HG02885 (cell line): ENCODE data around the gene GTSE1.

Source experiments
- ATAC-seq: cut with Tn5 transposase; IDR thresholded peaks from one replicate; pipeline ENCODE4 v1.9.1; 2021; ENCODE audit warnings: mild to moderate bottlenecking; ENCODE audit not compliant: unreplicated experiment, poor library complexity

The GTSE1 gene

DNA sequence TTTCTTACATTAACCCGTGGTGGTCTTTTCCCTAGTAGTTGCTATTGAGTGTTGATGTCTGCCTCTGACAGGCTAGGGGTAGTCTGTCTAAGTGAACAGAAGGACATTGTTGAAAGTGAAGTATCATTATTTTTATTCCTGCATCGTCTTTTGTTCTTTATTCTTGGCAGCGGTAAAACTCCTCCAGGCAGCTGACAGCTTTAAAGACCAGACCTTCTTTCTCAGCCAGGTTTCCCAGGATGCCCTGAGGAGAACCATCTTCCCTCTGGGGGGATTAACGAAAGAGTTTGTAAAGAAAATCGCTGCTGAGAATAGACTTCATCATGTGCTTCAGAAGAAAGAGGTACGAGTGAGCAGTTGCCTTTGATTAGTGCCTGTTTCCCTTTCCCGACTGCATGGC is 53.5 kb downstream of the GTSE1 start:
- no peak for ATAC-seq

DNA sequence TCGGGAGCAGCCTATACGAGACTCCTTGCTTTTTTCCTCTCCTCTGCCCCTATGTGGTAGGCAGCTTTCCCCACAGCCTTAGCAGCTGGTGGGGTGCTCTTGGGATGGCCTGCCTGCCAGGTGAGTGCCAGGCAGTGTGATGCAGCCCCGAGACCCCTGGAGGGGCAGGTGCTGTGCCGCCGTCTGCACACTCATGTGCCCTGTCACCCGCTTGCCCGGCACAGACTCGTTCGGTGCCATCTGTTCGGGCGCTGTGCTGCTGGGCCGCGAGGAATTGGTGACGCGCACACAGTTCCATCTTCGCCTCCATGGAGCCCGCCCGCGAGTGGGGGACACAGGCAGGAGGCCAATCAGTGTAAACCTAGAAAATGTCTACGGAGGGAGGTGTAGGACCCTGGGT is 54.0 kb downstream of the GTSE1 start:
- ATAC-seq, result no peak

DNA sequence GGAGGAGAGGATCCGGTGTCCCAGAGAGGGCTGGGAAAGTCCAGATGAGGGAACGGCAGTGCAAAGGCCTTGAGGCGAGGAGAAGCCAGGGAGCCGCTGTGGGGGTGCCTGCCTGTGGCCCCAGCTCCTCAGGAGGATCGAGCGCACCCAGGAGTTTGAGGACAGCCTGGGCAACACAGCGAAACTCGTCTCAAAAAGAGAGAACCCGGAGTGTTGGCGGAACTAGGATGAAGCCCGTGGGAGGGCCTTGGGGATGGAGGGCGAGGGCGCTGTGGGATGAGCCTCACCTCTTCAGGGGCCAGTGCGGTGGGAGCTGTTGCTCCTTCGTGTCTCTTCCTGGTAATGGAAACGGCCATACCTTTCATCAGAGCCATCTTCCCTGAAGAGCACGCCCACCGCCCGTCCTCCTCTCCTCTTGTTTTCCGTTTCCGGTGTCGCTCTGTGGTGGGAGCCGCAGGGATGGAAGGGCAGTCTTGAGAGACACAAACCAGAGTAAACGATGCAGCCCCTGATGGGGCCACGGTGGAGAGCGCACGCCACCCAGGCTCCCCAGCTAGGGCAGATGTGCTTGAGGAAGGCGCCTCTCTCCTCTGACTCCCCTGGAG is 54.6 kb downstream of the GTSE1 start:
- no peak for ATAC-seq

DNA sequence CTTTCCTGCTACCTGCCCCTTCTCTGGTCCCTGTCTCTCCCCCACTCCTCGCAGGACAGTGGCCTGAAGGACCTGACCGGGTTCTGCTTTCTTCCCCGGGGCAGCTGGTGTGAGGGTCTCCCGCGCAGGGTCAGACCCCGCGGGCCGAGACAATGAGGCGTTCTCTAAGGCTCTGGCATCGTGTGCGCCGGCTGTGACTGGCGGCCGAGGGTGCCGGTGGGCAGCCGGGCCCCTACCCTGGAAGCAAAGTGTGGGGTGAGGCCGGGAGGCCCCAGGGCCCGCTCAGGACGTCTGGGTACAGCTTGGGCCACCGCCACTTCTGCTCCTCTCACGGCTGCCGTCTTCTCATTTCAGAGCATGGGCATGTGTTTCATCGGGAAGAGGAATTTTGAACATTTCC is 55.1 kb downstream of the GTSE1 start:
- no peak for ATAC-seq

DNA sequence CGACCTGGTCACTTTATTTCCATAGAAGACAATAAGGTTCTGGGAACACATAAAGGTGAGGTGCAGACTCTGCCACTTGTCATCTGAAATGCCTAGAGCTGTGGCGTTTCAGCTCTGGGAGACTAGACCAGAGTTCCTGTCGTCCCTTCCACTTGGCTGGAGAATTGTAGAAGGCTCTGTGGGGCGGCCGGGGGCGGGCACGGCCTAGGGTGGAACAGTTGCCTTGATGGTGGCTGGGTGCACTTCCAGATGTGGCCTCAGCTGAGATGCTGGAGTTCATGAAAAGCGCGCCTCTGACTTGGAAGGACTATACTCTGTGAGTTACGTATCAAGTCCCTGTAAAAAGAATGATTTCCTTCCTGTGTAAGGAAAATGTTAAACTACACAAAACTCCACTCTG is 55.6 kb downstream of the GTSE1 start:
- ATAC-seq, result no peak

DNA sequence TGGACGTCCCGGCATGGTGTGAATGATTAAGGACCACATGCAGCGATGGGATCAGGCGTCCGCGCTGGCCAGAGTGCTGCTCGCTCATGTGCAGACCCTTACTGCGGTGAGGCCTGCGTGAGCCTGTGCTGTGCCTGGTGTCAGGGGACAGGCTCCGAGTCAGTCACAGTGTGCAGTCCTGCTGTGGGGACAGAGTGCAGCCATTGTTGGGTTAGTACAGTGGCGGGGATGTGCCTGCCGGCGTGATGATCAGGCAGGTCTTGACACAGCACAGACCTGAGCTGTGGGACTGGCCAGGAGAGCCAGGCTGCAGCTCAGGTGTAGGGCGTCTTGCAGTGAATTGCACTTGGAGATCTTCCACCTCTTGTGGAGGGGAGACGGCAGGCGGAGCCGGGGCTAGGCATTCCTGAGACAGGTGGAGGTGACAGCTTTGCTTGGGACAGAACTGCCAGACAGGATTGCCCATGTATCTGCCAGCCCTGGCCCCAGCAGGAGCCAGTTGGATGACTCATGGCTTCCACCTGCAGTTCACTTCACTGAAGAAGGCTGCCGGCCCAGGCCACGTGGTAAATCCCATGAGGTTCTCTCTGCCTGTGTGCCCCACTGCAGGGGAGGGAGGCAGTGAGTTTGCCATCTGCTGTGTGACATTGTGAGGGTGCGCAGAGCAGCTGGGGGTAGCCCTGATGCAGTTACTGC is 56.2 kb downstream of the GTSE1 start:
- no peak for ATAC-seq

DNA sequence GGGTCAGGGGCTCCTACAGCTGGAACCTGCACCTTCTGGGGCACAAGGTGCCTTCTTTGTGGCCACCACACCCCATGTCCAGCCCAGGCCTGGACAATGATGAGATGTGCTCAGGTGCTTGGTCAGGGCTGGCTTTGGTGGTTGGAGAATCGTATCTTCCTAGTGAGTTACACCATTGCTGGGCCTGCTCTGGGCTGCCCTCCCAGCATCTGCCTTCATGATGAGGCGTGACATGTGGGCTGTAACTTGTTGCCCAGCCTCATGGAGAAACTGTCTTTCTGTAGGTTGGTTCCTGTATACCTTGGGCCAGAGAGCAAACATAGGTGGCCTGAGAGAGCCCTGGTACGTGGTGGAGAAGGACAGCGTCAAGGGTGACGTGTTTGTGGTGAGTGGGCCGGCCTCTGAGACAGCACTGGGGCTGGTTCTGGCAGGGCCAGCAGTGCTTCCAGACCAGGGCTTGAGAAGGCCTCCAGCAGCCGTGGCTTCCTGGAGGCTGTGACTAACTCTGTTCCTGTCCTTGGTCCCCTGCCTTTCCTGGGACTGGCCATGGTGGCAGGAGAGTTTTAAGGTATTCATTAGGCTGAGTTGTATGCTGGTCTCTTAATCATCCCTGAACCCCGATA is 56.9 kb downstream of the GTSE1 start:
- no peak for ATAC-seq

DNA sequence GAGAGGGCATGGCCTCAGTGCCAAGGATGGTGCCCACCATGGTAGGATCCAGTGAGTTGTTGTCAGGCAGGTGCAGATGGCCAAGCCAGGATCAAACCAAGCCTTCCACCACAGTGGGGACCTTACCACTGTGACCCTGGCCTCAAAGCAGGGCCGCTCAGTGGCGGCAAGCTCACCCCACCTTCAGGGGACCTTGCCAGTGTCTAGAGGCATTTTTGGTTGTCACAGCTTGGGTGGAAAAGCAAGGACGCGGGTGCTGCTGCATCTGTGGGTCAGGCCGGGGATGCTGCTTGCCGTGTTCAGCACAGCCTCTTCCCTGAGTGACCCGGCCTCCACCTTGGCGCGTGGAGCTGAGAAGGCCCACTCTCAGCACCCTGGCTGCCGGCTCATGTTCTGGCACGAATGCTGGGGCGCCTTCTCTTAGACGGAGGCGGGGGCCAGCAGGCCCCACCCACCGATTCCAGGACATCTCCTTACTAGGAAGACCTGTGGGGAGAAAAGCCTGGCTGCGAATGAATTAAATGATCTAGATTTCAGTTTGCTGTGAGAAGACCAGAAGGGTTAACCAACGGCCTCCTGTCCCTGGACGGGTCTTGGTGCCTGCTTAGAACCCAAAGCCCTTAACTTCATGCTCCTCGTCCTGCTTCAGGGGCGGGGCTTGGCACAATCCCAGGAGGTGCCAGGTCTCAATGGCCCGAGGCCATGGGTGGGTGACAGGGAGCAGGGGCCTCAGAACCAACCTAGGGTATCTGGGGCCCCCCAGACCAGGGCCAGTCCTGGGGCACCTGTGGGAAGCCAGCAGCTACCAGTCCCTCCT is 57.7 kb downstream of the GTSE1 start:
- ATAC-seq, result no peak

DNA sequence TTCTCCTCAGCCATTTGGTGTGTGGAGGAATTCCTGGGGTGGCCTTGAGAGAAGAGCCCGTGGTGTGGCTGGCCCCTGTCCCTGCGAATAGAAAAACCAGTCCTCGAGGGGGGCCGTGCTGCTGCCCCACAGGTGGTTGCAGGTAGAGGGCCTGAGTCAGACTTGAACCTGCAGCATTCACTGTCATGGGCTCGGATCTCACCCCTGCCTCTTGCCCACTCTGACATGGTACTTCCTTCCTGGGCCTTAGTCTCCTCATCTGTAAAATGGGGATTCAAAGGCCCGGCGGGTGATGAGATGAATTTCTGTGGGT is 58.3 kb downstream of the GTSE1 start:
- no peak for ATAC-seq

DNA sequence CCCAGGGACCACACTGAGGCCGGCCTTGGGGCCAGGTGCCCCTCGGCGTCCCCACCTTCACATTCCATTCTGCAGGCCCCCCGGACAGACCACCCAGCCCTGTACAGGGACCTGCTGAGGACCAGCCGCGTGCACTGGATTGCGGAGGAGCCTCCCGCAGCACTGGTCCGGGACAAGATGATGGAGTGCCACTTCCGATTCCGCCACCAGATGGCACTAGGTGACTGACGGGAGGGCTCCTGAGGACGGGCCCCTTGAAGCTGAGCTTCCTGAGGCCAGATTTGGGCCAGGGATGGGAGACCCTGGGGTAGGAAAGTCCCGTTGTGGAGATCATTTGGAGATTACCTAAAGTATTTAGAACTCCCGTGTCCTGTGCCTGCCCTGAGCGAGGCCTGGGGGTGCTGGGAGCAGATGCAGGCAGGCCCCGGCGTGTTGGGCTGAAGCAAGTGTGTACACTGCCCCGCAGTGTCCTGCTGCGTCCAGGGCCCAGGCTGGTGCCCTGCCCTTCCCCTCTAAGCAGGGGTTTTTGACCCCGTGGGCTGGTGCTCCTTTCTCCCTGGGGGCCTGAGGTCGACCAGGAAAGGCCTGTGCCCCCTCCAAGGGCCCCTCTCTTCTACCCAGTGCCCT is 58.8 kb downstream of the GTSE1 start:
- ATAC-seq, result no peak

DNA sequence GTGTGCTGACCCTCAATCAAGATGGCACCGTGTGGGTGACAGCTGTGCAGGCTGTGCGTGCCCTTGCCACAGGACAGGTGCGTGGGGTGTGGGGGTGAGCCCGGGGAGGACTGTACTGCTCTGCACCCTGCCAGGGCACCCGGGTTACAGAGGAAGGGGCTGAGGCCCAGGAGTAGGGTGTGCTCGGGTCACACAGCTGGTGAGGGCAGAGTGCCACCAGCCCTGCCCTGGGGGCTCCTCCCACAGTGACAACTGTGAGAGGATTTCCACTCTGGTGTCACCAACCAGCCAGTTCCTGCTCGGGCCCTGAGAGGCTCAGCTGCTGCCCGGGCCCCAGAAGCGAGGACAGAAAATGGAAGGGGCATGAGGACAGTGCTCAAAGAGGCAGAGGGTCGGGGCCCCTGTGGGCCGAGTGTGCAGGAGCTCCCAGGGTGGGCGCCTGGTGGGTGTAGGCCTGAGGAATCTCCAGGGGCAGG is 59.4 kb downstream of the GTSE1 start:
- ATAC-seq, result no peak

DNA sequence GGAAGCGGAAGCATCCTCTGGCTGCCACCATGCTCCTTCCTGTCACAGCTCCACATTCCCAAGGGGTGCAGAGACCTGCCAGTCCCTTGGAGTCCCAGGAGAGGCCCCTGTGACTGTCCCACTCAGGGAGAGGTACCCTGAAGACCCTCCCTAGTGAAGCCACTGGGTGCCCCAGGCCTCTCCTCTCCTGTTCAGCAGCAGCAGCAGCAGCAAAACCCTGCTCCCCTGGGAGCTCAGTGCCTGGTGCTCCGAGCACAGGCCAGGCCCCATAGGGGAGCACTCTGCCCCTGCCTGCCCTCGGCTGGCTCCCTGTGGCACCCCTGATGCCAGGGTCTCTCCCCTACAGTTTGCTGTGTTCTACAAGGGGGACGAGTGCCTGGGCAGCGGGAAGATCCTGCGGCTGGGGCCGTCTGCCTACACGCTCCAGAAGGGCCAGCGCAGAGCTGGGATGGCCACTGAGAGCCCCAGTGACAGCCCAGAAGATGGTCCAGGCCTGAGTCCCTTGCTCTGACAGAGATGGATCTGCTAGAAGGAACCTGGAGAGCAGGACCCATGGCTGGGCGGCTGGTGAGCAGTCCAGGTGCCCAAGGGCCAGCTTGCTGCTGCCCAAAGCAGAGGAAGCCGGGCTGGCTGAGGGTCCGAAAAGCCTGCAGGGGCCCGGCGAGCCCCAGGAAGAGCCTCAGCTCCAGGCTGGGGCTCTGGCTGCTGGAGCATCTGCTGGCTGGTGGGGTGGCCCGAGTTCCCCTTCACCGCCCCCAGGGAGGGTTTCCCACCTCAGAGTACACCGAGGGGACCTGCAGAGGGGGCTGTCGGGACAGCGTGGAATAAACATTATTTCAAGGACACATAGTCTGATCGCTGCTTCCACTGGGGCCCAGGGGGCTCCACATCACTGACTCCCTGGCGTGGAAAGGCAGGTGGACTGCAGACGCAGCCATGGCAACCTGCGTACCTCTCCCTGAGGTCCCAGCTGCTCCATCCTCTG is 60.1 kb downstream of the GTSE1 start:
- no peak for ATAC-seq

DNA sequence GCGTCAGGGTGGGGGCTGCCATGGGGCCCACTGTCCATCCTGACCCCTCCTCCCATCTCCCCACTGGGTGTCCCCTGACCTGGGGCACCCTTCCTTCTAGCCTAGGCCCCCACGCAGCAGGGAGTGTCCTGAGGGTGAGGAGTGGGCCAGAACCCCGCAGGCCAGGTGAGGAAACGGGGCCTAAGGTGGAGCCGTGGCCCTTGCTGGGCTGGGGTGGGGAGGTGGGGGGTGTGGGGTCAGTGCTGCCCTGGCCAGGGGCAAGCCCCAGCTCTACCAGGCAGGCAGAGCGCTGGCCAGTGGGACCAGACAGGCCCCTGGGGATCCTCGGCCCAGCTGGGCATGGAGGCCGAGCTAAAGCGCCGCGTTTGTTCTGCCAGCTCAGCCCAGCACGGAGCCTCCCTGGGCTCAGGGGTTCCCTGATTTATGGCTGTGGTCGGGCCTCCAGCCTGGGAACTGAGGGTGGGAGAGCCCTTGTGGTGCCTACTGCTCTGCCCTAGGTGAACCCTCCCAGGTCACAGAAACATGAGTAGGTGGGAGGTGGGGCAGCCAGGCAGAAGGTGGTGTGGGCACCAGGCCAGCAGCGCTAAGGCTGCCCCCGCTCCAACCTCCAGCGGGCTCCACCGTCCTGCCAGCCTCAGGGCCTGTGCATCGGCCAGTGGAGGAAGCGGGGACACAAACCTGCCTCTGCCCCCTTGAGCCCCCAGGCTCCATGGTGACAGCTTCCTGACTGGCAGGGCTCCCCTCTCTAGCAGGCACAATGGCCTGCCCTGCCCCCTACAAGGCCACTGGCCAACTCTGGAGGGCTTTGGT is 61.2 kb downstream of the GTSE1 start:
- ATAC-seq, result no peak

DNA sequence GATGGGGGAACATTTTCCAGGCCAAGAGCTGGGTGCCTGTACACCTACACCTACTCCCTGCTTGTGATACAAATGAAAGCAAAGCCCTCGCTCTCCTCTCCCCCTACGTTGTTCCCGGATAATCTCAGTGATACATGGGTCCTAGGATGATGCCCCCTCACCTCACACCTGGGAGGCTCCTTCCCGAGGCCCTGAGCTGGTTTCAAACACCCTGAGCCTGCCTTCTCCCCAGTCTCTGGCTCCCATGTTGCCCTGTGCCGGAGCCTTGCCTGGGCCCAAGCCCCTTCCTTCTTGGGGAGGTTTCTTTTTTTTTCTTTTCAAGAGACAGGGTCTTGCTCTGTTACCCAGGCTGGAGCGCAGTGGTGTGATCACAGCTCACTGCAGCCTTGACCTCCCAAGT is 62.1 kb downstream of the GTSE1 start:
- no peak for ATAC-seq

DNA sequence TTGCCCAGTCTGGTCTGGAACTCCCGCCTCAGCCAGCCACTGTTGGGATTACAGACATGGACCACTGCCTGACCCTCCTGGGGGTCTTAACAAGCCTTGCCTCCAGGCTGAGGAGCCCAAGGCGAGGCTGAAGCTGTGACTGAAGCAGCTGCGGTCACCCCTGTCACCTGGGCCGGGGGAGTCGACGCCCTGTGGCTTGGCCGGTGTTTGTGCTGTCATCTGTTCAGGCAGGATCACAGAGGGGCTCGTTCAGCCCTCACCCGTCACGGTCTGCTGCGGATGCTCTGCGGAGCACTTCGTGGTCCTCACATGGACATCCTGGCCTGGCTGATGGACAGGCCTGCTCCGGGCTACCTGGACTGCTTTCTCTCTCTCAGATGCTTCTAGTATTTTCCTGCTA is 62.7 kb downstream of the GTSE1 start:
- ATAC-seq, result no peak

DNA sequence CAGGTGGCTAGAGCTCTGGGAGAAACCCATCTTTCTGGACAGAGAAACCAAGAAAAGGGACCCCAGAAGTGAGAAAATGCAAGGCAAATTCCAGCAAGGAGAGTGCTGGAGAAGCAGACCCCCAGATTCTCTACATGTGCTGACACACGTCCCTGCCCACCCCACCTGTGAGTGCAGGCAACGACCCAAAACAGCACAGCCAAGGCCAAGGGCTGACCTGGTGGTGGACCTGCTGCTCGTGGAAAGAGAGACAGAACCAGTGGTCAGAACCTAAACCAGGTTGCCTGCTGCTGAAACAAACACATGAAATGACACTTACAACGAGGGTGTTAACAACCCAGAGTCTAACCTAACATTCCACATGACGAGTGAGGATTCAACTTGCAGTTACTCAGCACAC is 63.4 kb downstream of the GTSE1 start:
- no peak for ATAC-seq

DNA sequence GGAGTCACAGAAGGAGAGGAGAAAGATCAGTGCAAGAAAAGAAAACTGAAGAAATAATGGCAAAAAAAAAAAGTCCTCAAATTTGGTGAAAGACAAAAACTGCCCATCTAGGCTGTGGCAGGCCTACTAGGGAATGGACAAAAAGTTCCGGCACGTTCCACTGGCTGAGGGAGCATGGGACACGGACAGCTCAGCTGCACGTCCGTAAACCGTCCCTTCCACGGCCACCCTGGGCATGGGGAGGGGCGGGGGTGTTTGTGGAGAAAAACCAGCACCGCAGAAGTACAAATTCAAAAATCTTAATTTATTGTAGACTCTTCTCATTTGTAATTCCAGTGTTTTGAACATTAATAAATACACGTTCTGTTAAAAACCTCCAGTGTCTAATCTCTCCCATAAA is 64.2 kb downstream of the GTSE1 start:
- no peak for ATAC-seq

DNA sequence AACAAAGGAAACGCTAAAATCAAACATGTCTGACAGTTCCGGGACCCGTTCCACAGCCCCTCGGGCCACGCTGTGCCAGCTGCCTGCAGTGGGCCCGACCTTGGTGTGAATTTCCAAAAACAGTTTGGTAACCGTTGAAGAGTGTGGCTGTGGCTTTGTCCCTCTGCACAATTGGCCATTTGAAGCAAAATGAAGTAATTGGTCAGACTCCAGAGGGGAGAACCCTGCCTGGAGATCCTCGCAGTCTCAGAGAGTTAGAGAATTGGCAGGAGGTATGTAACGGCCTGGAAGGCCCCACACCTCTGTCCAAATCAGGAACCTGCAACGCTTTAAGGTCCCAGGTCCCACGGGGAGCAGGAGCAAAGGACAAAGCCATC is 65.1 kb downstream of the GTSE1 start:
- no peak for ATAC-seq
